UCSD-AML1 (cell line): ENCODE measurements around the gene CMSS1.

Experiments used
- DNase-seq: peaks from one replicate; lab custom pipeline; 2025; ENCODE audit not compliant: unreplicated experiment; lab: John Stamatoyannopoulos, UW

Gene CMSS1

DNA sequence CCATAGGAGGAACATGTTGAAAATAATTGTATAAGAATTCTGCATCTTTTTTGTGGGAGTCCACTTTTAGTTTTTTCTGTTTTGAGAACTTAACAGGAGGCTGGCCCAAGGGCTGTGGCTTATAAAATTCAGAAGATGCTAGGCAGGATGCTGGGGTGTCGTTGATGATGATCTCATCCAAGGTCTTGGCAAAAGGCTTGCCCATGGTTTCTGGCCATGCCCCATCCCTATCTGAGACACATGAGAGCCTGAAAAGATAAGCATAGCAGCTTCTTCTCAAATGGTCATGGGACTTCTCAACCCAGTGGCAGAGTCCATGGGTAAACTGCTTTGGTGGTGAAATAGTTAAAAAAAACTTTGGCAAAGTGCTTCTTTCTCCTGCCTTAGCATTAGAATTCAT lies 35.2 kb downstream of the CMSS1 start:
- DNase-seq = no peak

DNA sequence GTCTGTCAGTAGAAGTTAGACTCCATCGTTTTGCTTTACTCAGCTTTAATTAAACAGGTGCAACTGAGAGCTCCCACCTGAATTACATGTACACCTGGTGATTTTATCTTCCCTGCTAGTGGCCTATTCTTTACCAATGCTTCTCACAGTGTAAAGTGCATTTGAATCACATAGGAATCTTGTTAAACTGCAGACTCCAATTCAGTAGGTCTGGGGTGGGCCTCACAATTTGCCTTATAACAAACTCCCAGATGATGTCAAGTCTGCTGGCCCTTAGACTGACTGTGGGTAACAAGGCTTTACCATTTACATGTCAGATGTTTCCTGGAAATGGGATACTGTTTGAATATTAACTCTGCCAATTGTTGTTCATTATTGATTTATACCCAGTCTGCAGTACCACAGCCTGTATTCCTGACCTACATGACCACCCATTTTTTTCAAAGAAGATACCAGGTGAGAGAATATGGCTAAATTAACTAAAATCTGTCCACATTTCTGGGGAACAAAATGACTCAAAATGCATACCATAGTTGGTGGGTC lies 37.2 kb downstream of the CMSS1 start:
- no peak for DNase-seq

- no peak for DNase-seq
Observed at GRCh38 chr3:99855900-99856299, 38.2 kb downstream of the CMSS1 start.

DNA sequence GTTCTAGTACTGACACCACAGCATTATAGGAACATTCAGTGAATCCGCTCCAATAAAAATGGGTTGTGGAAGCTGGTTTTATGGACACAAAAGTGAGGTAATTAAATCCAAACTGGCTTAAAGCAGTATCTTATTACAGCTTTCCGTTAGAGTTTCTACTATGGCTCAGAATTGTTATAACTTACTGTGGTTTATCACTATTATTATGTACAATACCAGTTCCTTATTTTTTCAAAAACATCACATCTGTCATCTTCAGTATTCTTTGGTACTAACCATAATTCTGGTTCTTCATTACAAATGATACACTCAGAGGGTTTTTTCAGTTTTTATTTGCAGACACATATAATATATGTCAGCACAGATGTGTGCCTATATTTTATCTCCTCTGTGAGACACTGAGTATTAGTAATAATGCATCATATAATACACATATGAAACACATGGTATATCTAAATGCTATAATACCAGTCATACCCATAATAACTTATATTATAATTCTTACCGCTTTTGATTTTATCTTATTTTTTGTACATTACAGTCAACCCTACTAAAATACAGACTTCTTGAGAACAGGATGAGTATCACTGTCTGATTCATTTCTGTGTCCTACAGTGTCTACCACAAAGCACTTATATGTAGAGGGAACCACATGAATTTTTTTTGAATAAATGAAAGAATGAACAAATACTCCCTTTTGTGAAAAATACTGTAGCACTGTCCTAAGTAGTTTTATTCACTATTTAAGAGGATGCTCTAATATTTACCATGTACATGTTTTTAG lies 39.0 kb downstream of the CMSS1 start:
- DNase-seq = no peak

GRCh38 chr3:99857278-99857677 lies 39.6 kb downstream of the CMSS1 start:
- no peak for DNase-seq

DNA sequence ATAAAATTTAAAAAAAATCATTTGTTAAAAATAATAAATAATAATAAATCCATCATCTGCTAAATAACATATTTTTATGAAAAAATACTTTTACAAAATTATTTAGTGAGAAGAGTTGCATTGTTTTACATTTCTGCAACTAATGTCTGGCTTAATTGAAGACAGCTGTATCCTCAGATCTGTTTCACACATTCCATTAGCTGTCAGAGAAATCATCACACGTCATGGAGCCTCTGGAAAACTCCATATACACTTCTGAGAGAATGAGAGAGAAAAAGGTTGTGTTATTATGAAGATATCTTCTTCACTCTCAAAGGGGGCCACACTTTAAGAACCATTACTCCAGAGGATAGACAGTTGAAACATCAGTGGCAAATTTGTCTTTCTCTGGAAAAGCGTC lies 40.8 kb downstream of the CMSS1 start:
- no peak for DNase-seq

GRCh38 chr3:99859825-99860224 lies 42.2 kb downstream of the CMSS1 start:
- DNase-seq = no peak

- DNase-seq = no peak
Observed at GRCh38 chr3:99861216-99861615, 43.6 kb downstream of the CMSS1 start.

- DNase-seq = no peak
Observed at GRCh38 chr3:99862208-99862607, 44.5 kb downstream of the CMSS1 start.

DNA sequence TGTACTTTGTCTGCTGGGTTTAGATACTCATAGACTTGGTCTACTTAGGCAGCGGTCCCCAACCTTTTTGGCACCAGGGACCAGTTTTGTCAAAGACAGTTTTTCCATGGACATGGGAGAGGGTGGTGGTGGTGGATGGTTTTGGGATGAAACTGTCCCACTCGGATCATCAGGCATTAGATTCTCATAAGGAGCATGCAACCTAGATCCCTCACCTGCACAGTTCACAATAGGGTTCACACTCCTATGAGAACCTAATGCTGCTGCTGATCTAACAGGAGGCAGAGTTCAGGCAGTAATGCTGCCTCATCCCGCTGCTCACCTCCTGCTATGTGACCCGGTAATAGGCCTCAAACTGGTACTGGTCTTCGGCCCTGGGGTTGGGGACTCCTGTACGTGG lies 45.3 kb downstream of the CMSS1 start:
- no peak for DNase-seq

DNA sequence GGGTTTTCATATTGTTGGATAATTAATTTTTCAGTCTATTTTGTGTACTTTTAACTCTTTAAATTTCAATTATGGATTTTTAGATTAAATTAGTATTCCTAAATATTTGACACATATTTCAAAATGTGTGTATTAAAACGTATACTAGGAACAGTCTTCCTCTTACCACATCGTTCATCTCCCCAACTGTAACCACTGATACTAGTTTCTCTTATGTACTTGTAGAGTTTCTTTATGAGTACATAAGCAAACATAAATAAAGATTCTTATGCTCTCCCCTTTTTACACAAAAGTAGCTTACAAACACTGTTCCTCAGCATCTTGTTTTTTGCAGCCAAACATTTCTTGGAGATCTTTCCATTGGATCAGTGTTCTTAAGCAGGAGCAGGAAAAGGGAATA lies 45.9 kb downstream of the CMSS1 start:
- no peak for DNase-seq

DNA sequence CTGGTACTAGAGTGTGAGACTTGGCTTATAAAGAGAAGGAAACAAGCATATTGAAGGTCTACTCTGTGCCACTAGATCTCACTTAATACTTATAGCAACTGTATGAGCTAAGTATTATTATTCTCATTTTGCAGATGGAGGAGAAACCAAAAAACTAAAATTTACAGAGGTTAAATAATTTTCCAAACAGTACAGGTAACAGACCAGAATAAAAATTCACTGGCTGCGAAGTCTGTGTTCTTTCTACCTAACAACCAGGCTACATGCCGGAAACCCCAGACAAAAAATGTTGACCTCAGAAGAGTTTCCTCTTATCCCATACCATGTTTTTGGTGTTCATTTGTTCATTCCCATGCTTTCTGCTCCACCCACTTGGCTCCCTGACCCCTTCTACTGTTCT lies 46.6 kb downstream of the CMSS1 start:
- DNase-seq = no peak

DNA sequence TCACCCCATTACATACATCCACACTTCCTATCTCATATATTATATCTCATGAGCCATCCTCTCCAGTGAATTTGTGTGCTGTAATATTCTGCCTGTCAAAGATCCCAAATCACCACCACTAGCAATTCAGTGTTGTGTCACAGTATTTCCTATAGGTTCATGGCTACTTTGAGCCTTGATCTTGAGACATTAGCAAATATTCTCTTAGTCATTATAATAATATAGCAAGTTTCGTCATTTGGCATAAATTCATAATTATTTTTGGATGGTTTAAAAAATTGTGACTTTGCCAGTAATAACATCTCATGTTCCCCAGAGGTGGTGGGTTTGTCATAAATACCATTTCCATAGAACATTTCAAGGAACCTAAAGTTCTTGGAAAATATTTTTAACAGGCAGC lies 47.7 kb downstream of the CMSS1 start:
- DNase-seq = no peak

- DNase-seq = no peak
Observed at GRCh38 chr3:99866261-99866761, 48.6 kb downstream of the CMSS1 start.

DNA sequence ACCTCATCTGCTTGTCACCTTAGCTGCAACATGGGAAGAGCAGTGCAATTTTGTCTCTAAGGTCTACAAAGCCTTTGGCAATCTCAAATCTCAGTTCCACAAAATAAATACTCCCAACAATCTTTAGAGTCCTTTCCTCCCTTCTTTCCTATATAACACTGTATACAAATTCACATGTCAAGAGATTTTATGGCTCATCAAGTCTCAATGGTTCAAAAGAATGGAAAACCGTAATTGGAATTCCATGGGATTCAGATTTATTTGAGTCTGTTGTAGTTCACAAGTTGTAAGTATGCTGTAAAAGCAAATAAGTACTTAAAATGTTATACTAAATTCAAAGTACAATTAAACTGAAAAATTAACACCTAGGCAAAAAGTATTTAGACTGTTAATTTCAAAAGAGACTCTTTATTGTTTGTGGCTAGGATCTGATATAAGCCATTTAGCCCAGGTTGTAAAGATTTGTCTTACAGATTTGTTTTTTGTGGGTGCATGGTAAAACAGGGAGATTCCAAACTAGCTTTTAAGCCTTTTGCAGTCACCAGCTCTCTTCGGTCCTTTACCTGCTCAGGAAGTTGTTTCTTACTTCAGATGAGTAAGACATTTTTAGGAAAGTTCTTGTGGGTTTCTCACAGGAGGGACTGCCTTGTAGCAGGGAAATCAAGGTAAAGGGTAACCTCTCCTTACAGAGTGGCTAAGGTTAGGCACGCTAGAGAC lies 50.1 kb downstream of the CMSS1 start:
- no peak for DNase-seq

DNA sequence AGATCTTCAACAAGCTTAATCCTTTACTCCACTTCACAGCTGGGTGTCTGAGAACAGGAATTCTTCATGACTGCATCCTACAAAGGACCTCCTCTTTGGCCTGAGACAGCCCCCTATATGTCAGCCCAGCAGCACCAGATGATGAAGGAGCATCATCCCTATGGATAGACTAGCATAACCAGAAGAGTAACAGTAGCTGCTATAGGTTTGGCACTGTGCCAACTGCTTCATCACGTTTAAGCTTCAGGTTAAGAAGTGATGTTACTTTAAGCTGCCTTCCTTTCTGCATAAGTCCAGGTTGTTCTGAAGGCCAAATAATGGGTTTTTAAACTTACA lies 50.6 kb downstream of the CMSS1 start:
- DNase-seq = no peak

GRCh38 chr3:99869621-99870020 lies 52.0 kb downstream of the CMSS1 start:
- no peak for DNase-seq

DNA sequence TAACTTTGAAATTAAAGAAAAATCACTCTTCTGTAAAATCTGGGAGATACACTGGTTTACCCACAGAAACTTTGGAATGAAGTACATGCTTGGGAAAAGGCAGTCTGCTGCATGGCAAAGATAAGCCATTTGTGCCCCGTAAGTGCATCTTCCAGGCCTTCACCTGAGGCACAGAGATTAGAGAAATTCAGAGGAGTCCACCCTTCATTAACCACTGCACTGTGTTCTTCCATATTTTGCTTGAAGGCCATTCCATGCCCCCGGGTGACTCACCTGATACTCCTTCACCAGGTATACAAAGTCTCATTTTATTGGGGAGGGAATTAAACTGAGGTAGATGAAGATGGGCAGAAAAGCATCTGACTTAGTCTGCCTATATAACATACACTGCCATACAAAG lies 53.0 kb downstream of the CMSS1 start:
- no peak for DNase-seq

- no peak for DNase-seq
Observed at GRCh38 chr3:99871231-99872045, 53.8 kb downstream of the CMSS1 start.

DNA sequence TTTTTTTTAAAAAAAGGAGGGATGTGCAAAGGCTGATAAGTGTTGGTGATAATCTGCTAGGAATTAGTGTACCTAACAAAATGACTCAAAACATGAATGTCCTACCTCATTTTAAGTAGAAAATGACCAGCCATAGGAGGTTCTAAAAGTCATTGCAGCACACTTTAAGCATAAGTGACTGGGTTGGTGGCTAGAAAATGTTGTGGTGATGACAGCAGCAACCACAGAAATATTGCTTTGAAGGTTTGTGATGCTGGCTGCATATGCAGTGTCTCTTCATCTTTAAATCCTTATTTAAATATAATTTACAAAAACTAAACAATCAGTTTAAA lies 55.2 kb downstream of the CMSS1 start:
- DNase-seq = no peak

- no peak for DNase-seq
Observed at GRCh38 chr3:99873269-99874102, 55.8 kb downstream of the CMSS1 start.
